Uterus (tissue), 2 donors: ENCODE data around the gene ADAMTS1.

Source experiments
- POLR2A ChIP-seq, 2 donors: fragments of 450-650 bp; IDR thresholded peaks; one replicate each; pipeline ENCODE4 v1.6.1; 2016; ENCODE audit warnings: antibody characterized with exemption in 2 of 2, mild to moderate bottlenecking in 1 of 2, moderate library complexity in 1 of 2
- TF ChIP-seq, protein P1 (sequence below), 4 experiments: fragments of 200-600 bp in 2 of 4; fragments of 450-650 bp in 2 of 4; sonication (generic) in 2 of 4; IDR thresholded peaks; one replicate each; pipeline ENCODE4 v1.5.1; 2016 to 2019; ENCODE audit warnings: antibody characterized with exemption in 4 of 4, mild to moderate bottlenecking in 2 of 4, moderate library complexity in 1 of 4

DNA sequence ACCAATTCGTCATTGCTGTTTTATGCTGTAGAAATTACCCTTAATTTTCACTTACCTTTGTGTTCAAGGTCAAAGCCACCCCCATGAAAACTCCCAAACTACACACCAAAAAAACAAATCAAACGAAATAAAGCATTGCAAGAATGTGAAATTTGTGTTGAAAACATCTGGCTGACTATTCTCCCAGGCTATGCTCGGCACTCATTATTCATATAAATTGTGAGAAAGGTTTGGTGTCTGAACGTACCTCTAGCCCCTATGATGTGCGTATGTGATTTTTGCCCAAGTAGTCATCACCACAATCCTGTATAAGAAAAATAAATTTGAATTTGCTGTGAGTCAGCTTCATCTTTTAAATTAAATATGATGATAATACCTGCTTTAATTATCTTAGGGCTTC lies 34.9 kb downstream of the ADAMTS1 start:
- TF ChIP-seq, protein P1, sequence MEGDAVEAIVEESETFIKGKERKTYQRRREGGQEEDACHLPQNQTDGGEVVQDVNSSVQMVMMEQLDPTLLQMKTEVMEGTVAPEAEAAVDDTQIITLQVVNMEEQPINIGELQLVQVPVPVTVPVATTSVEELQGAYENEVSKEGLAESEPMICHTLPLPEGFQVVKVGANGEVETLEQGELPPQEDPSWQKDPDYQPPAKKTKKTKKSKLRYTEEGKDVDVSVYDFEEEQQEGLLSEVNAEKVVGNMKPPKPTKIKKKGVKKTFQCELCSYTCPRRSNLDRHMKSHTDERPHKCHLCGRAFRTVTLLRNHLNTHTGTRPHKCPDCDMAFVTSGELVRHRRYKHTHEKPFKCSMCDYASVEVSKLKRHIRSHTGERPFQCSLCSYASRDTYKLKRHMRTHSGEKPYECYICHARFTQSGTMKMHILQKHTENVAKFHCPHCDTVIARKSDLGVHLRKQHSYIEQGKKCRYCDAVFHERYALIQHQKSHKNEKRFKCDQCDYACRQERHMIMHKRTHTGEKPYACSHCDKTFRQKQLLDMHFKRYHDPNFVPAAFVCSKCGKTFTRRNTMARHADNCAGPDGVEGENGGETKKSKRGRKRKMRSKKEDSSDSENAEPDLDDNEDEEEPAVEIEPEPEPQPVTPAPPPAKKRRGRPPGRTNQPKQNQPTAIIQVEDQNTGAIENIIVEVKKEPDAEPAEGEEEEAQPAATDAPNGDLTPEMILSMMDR (IDR thresholded peaks at IDR 0.05), result no peak
- no peak for TF ChIP-seq POLR2A (IDR thresholded peaks at IDR 0.05)
